Endothelial cell of hepatic sinusoid (primary cell): ENCODE measurements around the gene PRKCH.

Experiments
- in situ Hi-C: cut with HindIII; loops from 2 replicates; pipeline ENCODE4 v1.10.0; 2017; ENCODE audit warnings: low sequenced_read_pairs

PRKCH gene

DNA sequence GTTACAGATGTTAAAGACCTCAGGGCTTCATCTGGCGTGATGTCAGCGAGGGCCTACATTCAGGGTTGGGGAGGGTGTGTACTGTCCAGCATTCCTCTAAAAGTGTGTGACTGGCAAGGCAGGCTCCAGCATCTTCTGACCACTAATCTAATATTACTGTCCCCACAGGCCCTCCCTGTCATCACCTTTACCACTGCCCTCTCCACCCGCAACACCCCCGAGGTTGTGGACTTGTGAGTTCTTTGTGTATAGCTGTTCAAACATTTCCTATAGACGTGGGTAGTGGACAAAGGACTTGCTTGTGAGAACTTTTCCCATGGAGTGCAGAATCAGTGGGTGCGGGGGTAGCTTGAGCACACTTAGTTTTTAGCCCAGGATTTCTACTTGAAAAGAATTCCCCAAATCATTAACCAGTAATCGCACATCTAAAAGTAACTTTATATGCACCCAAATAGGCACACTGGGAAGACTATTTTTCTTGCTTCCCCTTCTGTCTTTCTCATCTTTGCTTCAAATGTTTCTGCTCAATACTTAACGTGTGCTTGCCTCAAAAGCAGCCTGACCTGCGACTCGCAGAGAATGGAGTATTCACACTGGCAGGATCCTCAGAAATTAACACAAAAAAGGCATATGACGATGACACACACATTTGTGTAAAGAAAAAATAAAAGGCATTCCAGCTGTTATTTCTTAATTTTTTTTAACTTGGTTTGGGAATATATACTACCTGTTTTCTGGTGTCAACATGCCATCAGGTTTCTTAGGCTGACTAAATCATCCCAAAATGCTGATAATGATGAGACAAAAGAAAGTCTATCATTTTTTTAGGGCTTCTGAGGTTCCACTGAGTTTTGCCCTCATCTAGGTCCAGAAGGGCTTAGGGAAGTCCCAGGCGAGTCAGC, 215.5 kb downstream of the PRKCH start:
- in situ Hi-C loops: no loop called here

DNA sequence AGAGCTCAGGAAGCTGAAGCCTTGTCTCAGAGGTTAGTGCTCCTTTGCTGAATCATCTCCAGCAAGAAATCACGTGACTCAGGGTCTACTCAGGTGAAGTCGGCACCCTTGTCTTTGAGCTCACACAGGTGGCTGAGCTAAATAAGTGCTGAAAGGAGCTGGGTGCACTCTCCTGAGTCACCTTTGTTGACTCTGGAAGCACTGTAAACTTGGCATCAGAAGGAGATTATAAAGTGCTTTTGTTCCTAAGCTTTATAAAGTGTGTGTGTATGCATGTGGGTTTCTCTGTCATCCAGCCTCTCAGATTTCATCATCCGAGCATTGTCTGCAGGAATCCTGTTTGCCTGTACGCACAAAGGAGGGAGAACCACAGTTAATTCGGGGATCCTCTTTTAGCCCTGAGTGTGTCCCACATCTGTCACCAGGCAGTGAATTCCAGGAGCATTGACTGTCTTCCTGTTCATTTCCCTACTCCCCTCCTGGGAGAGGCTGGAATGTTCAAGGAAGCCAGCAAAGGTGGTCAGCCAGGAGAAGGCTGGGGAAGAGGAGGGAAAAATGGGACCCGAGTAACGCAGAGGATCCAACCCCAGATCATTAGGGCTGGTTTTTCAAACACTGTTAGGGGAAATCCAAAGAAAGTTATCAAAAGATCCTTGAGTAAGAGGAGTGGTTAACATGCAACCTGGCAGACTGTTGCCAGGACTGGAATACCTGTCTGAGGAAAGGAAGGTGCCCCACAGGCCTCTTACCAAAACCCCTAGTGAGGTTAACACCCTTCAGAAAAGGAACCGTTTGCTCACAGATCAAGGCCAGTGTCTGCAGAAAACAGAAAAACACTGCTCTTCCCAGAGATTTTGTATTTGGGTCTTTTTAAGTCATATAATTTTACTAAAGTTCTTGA, 216.4 kb downstream of the PRKCH start:
- in situ Hi-C loops: no loop called here

DNA sequence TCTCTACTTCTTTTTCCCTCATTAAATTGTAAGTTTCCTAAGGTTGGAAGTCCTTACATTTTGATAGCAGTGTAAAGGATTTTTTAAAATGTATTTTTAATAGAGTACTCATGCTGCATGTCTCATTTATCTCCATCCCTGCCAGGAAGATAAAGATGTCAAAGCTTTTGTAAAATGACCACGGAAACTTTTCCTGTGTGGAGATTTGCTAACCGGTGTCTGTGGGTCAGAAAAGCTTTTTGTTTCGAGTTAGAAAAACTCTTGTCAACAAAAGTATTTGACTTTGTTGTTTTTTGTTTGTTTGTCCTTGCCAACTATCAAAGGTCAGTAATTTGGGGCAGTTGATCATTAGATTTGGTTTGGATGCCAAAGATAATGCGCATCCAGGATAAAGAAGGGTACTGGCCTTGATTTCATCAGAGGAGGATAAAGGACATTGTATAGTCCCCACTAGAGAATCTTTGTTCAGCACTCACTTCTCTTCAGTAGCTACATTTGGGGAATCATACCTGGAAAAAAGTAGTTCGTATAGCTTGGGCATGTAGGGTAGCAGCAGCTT, 217.2 kb downstream of the PRKCH start:
- in situ Hi-C loops: no loop called here

DNA sequence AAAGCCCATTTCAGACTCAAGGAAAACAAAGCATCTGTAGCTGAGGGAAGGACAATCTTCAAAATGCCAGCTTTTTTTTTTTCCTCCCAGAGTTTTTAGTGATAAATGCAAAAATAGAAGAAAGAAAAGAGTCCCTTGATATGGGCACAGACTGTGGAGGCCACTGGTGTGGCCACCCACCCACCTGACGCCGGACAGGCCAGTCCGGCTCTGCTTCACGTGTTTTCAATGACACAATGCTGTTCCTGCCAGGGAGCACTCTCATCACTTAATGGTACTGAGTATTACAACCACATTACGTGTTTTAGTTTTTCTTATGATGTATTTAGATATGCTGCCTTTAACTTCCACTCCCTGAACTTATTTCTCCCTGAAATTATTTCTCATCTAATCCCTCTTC, 218.3 kb downstream of the PRKCH start:
- in situ Hi-C loops: no loop called here

DNA sequence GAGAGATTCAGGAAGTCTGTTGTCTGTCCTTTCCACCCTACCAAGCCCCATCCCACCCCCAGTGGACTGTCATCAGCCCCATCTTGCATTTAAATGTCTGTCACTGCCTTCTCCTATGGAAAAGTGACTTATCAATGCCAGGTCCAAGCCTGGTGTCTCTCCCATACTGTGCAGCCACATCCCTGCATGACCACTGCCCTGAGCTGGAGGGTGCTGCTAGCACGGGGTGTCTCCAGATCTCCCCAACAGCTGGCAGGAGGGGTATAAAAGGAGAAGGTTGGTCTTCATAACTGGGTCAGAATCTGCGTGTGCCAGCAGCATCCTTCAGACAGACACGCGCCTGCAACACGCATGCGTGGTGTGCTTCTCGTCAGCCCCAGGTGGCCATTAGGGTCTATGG, 219.6 kb downstream of the PRKCH start:
- in situ Hi-C loops: no loop called here

DNA sequence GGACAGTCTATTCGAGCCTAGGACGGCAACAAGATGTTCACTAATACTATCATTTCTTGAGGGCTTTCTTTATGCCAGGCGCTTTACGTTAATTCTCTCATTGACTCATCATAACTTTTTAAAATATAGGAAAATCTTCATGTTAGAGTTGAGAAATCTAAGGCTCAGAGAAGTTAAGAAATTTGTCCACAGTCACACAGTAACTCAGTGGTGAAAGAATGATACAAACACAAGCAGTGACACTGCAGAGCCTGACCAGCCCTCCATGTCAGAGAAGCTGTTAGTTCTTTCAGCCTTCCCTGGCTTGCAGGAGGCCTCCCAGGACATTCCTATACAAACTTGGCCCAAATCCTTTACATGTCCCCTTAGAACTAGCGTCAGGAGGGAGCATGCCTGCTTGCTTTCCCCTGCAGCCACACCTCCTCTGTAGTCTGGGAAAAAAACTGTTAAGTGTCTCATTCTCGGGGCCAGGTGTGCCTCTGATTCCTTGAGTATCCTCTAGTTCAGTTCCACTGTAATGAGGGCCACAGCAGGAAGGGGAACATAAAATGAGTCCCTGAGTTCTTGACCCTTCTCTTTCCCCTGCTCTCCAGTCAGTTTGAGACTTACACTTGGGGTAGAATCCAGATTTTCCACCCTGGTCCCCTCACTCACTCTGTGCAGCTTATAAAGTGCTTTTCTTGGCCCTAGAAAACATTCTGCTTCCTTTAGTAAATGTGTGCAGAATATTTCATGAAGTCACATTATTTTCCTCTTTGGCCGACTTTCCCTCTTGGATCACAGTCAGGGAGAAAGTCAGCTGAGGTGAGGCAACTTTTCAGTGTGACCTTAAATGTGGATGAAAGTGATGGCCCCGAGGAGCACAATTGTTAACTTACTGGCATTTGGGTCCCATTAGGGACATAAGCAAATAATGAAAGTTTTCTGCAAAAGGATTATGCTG, 221.7 kb downstream of the PRKCH start:
- in situ Hi-C loops: no loop called here

DNA sequence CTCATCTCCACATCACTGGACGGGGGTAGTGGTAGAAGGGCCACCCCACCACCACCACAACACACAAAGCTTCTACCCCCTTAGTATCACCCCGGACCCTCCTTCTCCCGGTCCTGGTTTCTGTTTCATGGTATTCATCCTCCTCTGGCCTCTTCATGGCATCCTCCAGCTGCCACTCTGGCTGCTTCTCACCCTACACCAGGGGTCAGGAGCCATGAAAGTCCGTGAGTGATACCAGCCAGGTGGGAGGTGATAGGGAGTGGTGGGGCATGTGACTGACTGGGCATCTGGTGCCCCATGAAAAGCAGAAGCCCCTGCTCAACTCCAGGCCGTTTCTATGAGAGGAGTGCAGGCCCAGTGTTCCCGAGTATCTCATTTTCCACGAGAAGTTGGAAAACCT, 222.6 kb downstream of the PRKCH start:
- in situ Hi-C loops: no loop called here

DNA sequence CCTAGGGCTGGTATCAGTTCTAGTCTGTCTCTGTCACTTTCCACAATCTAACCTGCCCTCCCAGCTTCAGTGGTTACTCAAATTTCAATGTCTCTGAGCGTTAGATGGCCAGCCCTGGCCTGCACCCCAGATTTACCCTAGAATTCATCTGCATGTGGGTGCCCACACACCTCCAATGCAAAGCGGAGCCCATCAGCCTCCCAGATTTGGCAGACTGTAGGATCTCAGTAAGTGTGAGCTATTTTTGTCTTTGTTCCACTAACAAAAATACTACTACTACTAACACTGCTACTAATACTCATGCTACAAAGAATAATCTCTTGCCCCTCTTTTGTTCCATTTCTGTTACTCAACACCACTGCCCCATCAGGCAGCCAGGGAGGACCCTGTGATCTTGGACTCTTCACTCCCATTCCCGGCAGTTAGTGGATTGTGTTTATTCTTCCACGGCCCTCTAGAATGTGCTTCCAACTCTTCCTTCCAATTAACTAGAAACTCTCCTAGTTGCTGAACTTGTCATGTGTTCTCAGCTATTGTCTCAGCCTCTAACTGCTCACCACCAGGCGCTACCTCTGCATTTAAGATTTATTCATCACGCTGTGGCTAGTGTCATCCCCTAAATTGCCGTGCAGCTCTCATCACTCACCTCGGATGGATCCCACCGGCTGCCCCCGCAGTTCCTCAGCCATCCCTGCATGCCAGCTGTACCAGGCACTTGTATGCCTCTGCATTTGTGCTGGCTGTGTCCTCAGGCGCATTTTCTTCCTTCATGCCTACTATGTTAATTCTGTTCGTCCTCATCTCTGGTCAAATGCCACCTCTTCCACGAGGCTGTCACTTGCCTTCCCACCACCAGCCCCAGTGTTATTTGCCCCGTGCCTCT, 223.3 kb downstream of the PRKCH start:
- in situ Hi-C loops: no loop called here

DNA sequence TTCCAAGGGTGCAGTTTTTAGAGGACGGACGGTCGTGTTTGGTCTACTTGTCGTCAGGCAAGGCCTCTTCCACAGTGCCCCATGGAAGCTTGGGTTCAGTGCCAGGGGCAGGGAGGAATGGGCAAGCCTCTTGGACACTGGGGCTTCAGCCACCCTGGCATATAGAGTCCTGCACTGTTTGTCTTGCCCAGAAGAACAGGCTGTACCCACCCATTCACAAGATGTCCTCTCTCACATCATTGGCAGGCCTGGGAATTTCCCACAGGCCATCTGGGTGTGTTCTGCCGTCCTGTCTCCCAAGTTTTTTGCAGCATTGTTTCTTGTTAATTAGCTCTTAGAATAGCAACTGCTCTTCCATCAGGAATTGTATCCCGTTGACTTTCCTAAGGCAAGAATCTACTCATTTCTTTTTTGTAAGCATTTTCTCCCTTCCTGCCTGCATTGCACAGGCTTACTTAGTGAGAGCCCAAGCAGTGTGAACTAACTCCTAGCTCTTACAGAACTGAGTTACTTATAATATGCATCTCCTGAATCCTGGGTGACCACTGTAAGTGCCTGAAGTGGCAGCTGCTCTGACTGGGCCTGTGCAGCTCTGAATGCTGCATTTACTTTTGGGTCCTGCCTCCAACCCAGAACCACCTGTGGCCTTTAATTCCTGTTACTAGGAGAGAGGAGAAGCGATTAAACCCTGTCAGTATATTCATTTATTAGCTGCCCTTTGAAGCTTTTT, 224.5 kb downstream of the PRKCH start:
- in situ Hi-C loops: no loop called here

DNA sequence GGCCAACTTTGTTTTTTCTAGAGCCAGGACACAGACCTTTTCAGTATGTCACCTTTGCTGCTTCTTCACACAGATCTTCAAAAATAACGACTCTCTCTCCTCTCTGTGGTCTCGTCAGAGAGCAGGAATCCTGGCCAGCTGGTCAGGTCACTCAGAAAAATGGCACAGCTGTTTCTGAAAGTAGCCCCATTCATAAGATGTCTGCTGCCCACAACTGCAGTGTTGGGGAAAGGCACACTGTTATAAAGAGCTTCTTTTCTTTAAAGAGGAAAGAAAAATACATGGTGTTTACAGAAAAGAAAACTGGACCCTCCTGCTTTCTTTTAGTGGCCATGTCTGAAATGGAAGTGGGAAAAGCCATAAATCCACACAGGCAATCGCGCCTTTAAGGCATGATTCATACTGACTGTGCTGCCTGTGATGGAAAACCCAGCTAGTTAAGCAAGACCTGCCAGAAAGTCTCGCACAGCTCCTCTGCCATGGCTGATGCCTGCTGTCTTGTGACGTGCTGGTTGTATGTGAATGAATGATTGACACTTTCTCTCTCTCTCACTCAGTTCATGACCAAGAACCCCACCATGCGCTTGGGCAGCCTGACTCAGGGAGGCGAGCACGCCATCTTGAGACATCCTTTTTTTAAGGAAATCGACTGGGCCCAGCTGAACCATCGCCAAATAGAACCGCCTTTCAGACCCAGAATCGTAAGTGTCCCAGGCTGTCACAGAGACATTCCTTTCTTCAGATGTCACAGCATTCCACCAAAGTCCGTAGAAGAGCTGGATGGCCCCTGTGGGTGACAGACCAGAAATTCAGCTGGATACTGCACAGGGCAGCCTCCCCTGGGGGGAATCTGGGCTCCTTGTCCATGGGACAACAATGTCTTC, 226.0 kb downstream of the PRKCH start:
- in situ Hi-C loops: no loop called here

DNA sequence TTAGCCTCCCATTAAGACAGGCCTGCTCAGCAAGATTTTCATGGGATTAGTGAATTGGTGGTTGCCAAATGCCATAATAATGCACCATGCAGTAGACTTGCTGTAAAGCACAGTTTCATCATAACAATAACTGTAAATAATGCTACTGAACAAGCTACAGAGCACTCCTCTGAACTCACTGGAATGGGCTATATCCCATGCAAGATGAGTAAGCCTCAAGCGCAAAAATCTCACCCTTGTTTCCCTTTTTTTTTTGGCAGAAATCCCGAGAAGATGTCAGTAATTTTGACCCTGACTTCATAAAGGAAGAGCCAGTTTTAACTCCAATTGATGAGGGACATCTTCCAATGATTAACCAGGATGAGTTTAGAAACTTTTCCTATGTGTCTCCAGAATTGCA, 228.0 kb downstream of the PRKCH start:
- in situ Hi-C loops: no loop called here

DNA sequence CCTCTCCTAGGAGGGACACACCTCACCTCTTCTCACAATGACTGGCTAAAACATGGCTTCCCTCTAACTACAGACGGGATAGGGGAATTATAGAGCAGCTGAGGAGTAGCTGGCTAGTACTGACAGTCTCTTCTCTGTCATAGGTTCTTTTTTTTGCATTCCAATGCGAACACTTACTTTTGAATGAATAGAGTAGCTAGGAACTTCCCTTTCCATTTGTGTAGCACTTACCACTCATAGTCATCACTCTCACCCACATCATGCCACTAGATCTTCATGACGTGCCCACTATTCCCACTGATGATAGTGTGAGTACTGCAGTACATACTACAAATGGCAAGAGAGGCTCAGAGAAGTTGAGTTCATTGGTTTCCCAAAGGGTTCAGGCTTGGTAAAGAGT, 230.0 kb downstream of the PRKCH start:
- in situ Hi-C loops: no loop called here

DNA sequence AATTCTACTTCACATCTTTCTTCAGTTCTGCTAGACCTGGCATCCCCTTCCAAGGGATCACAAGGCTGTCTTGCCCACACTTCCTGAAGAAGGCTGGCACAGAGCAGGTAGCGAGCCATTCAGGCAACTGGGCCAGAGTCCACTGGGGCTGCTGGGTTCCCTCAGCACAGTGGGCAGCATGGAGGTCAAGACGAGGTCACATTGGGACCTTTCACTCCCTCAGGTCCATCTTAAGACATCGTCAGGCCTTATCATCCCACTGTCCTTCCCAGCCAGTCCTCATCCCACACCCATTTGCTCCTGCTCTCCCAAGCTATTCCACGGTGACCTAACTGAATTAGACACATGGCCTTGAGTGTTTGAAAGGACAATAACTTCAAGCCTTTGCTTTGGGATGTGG, 230.9 kb downstream of the PRKCH start:
- in situ Hi-C loops: no loop called here

DNA sequence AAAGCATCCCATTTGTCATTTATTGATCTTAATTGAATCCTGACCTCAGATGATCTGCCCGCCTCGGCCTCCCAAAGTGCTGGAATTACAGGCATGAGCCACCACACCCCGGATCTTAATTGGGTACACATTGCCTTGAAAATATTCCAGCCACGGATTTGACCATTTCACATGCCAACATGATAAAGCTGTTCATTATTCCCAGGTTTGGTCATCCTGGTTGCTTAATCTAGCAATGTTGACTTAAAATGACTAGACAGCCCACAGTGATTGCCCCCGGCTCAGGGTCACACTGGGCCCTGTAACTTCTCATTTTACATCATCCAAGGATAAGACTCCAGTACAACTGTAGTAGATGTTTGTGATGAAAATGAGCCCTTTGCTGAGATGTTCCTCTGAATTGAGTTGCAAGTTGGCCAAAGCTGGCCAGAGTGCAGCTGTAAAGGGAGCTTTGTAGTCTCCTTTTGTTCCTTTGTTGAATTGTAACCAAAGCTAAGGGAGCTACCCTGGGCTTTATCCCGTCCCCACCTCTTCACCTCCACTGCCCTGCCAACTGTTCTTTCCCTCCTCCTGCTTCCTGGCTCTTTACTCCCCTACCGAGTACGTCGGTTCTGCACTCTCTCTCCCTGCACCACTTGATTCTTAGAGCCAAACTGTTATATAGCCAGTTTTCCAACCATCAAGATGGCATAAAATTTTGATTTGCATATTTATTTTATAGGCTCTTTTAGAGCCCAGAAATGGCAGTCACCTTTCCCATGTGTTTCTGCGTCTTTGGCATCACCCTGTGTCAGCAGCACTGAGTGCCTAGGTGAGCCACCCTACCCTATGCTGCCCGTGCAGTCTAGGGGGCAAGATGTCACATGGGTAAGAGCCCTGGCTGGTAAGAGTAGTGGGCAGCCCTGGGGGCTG, 232.6 kb downstream of the PRKCH start:
- in situ Hi-C loops: no loop called here

DNA sequence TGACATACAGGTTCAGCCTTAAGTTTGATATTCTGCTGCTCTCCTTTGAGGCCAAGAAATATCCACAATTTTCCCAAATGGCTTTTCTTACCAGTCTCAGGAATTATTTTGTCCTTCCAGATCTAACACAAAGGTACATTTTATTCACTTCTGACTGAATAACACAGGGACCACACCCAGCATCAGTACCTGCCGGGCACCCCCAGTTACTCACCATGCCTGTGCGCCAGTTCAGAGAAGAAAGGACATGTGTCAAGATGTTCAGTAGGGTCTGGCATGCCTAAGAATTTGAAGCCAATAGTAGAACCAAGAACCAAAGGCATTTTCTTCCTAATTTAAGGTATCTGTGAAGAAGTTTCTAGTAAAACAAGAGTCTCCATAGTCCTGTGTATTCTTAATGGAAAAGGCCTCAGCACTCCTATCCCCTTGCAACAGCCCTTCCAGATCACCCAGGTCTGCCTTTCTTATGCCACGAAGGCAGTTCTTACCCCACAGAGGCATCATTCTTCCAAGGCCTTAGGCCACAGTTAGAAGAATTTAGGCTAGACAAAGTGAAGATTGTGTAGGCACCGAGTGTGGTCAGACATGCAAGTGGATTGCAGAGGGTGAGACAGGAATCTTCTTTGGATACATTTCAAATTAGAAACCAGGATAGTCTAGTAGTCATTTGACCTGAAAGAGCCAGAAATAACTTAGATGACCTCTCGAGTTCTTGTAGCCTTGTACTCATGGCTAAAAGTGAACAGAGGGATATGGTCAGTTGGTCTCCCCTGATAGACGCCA, 233.9 kb downstream of the PRKCH start:
- in situ Hi-C loops: no loop called here

DNA sequence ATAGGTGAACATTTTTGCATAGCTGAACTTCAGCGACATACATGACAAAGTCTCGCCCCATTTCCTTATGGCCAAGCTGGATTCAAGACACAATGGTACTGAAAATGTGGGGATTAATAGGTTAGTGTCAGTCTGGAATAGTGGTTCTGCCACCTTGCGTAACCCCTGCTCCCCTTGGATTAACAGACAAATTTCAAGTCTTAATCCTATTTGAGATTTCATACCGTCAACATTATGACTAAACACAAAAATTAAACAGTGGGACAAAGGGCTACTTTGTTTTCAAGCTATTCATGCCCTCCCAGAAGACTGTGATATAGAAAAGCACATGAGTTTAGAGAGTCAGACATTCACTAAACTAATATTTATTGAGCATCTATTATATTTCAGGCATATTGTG, 235.1 kb downstream of the PRKCH start:
- in situ Hi-C loops: no loop called here
